Left lung (tissue), 10 donors: ENCODE results near the gene RNF166. TPM values are rescaled to one million over a fixed set of nuclear protein-coding genes. Genes with fewer than 3 reads are reported as not detected.

Experiments used
- ATAC-seq: fragments of 200-7000 bp; cut with Tn5 transposase; one replicate; pipeline ENCODE4 v1.9.1; 2020; ENCODE audit warnings: moderate library complexity
- DNase-seq, 4 donors: peaks; one replicate each; pipeline ENCODE4 v3.0.0-alpha.2; 2013 to 2020
- H3K27ac ChIP-seq, 2 donors: fragments of 200-600 bp; sonication (generic) in 1 of 2; one replicate each; pipeline versions ENCODE4 v1.5.0 to v1.8.0; 2020 to 2021
- H3K27me3 ChIP-seq, 2 donors: fragments of 200-600 bp; sonication (generic) in 1 of 2; one replicate each; pipeline versions ENCODE4 v1.5.0 to v1.8.0; 2020 to 2021
- H3K36me3 ChIP-seq, 2 donors: fragments of 200-600 bp; sonication (generic) in 1 of 2; one replicate each; pipeline versions ENCODE4 v1.5.0 to v1.8.0; 2020 to 2021
- H3K4me1 ChIP-seq, 2 donors: fragments of 200-600 bp; one replicate each; pipeline ENCODE4 v1.8.0; 2021
- H3K4me3 ChIP-seq, 2 donors: fragments of 200-600 bp; sonication (generic) in 1 of 2; one replicate each; pipeline versions ENCODE4 v1.5.0 to v1.8.0; 2020 to 2021; ENCODE audit warnings: mild to moderate bottlenecking in 1 of 2
- H3K9me3 ChIP-seq, 2 donors: fragments of 200-600 bp; sonication (generic) in 1 of 2; one replicate each; pipeline versions ENCODE4 v1.5.0 to v1.8.0; 2020 to 2021
- CTCF ChIP-seq, 2 donors: fragments of 200-600 bp; sonication (generic) in 1 of 2; IDR thresholded peaks; one replicate each; pipeline versions ENCODE4 v1.5.0 to v1.8.0; 2021; ENCODE audit warnings: antibody characterized with exemption in 2 of 2
- intact Hi-C, 2 donors: fragments of 100-400 bp; cut with DNase I; formaldehyde crosslinking; loops; one replicate each; pipeline versions ENCODE4 v1.11.2 to v1.14.2; 2022
- polyA plus RNA-seq, 6 donors: library from polyadenylated mRNA; unstranded; fragments of 120-200 nt; gene quantifications; one replicate each; pipeline ENCODE4 v1.2.1, GENCODE V29; 2013; ENCODE audit not compliant: insufficient read length in 6 of 6
- total RNA-seq, 2 donors: library from RNA; stranded (reverse); fragmentation: NEBNext Ultra II Directional; extraction: Animal tissue kit (Norgen Biotek cat#: 25700); gene quantifications; one replicate each; pipeline ENCODE4 v1.2.1, GENCODE V29; 2021
- donor health status: DM: no; HTN: yes; CAD: no.
- donor health status: DM: no; HTN: no; CAD: no.

Gene RNF166
- total and polyA plus RNA-seq, 8 donors: 14.8 to 54.0 (median 16.7) TPM

DNA sequence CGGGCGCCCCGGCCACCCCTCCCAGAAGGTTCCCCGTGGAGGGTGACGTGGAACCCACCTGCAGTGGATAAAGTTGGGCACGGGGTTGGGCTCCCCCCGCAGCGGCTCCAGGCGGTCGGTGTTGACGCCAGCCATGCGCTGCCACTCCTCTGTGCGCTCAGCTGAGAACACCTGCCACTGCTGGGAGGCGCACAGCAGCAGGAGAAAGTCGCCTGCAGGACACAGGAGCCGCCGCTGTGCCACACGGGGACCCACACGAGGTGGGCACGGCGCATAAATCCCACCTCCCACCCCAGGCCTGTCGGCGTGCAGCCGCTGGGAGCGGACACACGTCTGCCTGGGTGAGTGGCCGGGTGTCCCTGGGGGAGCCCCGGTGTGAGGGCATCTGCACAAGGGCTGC lies 20.8 kb upstream of the RNF166 start:
- DNase-seq (no peak), ATAC-seq (no peak)
- Histone ChIP-seq H3K36me3 (peaks cover 0 to 84% of the 10 kb centered on the region in 2 donors), H3K27me3 (no peaks in the 10 kb centered on the region), H3K27ac (no peak overlapping the region), H3K4me1 (no peaks in the 10 kb centered on the region), H3K9me3 (no peaks in the 10 kb centered on the region), H3K4me3 (no peak overlapping the region)
- intact Hi-C loops: no loop called here
- no peak for TF ChIP-seq CTCF (IDR thresholded peaks at IDR 0.05)

DNA sequence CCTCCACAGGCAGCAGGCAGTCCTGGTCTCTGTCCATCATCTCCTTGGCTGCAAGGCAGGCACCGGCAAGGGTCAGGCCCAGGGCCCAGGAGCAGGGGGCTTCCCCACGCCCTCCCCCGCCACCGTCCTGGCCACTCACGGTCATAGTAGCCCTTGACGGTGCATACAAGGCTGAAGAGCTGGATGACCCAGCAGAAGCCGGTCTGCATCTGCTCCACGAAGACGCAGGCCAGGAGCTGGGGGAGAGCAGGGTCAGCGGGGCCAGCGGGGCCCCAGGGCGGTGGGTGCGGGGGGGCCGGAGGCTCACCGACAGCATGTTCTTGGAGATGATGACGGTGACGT lies 20.2 kb upstream of the RNF166 start:
- ATAC-seq (no peak), DNase-seq (no peak)
- intact Hi-C loops: no loop called here
- H3K9me3 ChIP-seq: no peaks in the 10 kb centered on the region
- H3K4me1 ChIP-seq: no peaks in the 10 kb centered on the region
- no peak for TF ChIP-seq CTCF (IDR thresholded peaks at IDR 0.05)
- H3K27ac ChIP-seq: no peak overlapping the region
- peaks cover 0 to 84% of the 10 kb centered on the region in 2 donors for H3K36me3 ChIP-seq
- no peaks in the 10 kb centered on the region for H3K27me3 ChIP-seq
- H3K4me3 ChIP-seq: no peak overlapping the region

DNA sequence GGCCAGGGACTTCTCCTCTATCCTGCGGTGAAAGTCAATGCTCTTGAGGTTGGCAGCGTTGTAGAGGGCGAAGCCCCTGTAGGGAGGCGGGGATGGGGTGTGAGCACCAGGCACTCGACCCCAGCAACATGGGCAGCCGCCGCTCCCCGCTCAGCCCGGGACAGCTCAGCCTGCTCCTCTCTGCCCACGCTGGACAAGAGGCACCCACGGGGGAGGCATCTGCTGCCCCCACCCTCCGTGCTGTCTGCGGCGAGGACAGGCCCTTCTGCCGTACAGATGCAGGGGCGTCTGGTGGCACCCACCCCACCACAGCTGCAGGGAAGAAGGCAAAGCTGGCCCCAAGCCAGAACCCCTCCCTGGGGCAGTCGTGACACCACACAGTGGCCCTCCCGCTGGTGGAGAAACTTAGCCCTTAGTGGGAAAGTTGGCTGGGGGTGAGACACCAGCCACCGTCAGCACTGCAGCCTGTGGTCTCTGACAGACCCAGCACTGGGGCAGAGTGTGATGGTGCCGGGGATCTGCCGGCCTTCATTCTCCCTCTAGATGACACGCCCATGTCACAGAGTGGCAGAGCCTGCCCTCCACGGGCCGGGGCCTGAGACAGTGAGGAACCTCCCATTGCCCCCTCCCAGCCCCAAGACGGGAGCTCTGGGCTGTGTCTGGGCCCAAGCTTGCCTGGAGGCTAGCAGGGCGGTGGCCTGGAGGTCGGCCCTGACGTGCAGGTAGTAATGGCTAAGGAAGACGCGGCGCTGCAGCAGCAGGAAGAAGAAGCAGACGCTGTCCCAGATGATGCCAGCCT lies 19.6 kb upstream of the RNF166 start:
- no peaks in the 10 kb centered on the region for H3K4me1 ChIP-seq
- H3K4me3 ChIP-seq: no peak overlapping the region
- intact Hi-C loops: no loop called here
- H3K9me3 ChIP-seq: no peaks in the 10 kb centered on the region
- DNase-seq: no peak
- no peak for TF ChIP-seq CTCF (IDR thresholded peaks at IDR 0.05)
- no peaks in the 10 kb centered on the region for H3K27me3 ChIP-seq
- ATAC-seq: no peak
- peaks cover 0 to 84% of the 10 kb centered on the region in 2 donors for H3K36me3 ChIP-seq
- no peak overlapping the region for H3K27ac ChIP-seq

DNA sequence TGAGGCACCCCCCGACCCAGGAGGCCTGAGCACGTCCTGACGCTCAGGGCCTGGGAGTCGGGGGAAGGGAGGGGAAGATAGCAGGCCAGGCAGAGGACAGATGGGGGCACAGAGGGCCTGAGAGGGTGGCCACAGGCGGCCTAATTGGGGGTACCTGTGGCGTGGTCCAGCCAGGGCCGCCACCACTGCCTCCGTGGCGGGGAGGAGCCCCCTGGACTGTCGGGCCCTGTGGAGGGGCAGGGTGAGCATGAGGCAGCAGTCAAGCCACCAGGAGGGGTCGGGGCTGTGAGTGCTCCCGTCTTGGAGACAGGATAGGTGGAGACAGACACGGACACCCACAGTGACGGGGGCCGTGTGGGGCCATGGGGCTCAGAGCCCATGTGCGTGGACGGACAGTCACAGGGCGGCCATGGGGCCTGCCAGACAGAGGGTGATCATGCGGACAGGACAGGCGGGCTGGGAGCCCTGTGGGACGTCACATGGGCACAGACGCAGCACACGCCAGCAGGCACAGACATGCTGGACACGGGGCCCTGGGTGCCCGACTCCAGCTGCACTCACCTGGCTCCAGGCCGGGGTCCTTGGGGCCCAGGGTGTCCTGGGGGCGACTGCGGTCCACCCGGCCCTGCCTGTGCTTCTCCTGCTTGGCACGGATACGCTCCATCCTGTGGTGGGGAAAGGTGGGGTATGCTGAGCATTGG lies 18.8 kb upstream of the RNF166 start:
- DNase-seq: no peak
- Histone ChIP-seq H3K27ac (no peak overlapping the region), H3K4me1 (no peaks in the 10 kb centered on the region), H3K27me3 (no peaks in the 10 kb centered on the region), H3K4me3 (no peak overlapping the region), H3K9me3 (no peaks in the 10 kb centered on the region), H3K36me3 (peaks cover 0 to 84% of the 10 kb centered on the region in 2 donors)
- no peak for TF ChIP-seq CTCF (IDR thresholded peaks at IDR 0.05)
- no peak for ATAC-seq
- intact Hi-C loops: no loop called here

GRCh38 chr16:88723911-88724310 lies 17.7 kb upstream of the RNF166 start:
- DNase-seq (no peak), ATAC-seq (no peak)
- H3K4me3 ChIP-seq: no peak overlapping the region
- no peaks in the 10 kb centered on the region for H3K27me3 ChIP-seq
- peaks cover 0 to 92% of the 10 kb centered on the region in 2 donors for H3K36me3 ChIP-seq
- intact Hi-C loops: no loop called here
- no peak for TF ChIP-seq CTCF (IDR thresholded peaks at IDR 0.05)
- H3K4me1 ChIP-seq: no peaks in the 10 kb centered on the region
- no peak overlapping the region for H3K27ac ChIP-seq
- no peaks in the 10 kb centered on the region for H3K9me3 ChIP-seq
